NCI-H510A (cell line): ENCODE results near the gene MITD1.
"Not testable (repeated sequence)": the region's sequence is repeated elsewhere in the genome, so short reads cannot be mapped to it uniquely, and the experiment has no call there.

Experiments used
- DNase-seq: peaks from one replicate; lab custom pipeline; 2025; lab: John Stamatoyannopoulos, UW

MITD1 gene

DNA sequence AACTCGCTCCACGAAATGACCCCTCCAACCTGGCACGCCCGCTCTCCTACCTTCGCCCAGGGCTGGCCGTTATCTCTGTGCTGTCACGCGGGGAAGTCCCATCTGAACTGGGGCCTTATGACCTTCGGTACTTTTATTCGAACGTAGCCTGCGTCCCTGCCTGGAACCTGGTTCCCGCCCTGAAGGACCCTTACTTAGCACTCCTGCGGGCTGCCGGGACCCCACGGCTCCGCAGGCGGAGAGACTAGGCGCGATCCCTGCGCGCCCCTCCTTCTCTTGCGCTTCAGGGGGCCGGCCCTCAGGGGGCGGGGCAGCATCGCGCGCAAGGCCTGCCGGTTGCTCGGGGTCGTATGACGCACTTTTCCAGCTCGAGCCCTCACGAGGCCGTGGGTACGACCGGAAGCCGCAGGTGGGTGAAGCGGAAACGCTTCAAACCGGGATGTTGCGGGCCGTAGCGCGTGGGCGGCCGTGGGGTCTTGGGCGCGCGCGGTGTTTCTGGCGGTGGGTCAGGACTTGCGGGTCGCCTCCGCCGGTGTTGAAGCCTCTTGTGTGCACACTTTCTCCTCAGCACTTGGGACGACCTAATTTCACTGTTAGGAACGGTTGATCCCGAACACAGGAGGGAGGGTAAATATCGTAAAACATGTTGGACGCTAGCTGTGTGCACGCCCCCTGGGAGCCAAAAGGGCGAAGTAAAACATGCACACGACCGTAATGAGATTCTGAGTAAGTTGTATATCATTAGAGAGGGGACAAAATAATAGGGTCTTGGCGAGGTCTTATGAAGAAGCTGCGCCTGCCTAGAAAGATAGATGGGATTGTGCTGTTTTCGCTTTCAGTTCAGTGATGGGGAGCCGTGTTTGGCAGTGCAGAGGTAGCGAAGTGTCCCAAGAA is 26.0 kb downstream of the MITD1 start, which contains the start of the genes LIPT1 and TSGA10:
Gene LIPT1, plus strand, starts transcription at position 325 of the 894 bp plus-strand sequence. CDS start 6,991 bp downstream, outside the sequence.
Gene TSGA10, minus strand, starts transcription at position 300 of the 894 bp plus-strand sequence. CDS start 45,503 bp downstream, outside the sequence.
- DNase-seq = peak; percentile 68

GRCh38 chr2:99153921-99154604 is 26.8 kb downstream of the MITD1 start:
- DNase-seq = no peak

DNA sequence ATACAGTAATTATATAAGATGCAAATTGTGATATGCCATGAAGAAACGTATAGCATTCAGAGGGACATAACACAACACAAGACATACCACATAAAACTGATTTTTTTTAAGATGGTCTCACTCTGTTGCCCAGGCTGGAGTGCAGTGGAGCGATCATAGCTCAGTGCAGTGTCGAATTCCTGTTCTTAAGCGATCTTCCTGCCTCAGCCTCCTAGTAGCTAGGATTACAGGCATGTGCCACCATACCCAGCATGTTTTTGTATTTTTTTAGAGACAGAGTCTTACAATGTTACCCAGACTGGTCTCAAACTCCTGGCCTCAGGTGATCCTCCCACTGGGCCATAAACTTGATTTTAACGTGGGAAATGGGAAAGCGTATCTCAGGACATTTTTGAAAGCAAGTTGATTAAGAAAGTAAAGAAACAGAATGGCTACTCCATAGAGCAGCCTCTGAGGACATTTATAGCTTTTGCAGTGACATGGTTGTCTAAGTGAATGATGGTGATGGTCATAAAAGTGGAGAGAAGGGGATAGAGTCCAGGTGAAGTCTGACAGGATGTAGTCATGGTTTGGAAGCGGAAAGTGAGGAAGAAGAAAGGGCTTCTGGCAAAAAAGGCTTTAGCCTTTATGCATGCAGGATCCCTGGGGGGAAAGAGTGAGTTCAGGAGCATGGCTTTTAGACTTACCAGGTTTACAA is 28.5 kb downstream of the MITD1 start:
- no peak for DNase-seq

DNA sequence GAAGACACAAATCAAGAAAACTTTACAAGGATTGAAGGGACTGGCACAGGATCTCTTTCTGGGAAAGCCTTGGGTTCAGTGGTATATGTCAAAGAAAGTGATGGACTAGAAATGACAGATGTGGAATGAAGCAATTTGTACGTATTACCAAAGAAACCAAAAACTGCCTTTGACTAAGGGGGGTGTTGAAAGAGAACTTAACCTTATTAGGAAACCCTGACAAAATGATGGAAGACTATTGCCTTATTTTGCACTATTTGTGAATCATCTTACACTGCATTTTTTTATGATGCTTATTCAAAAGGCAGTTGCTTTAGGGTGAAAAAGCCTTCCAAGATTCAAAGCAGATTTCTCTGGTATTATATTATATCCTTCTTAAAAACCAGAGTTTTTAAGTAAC is 30.2 kb downstream of the MITD1 start:
- no peak for DNase-seq

DNA sequence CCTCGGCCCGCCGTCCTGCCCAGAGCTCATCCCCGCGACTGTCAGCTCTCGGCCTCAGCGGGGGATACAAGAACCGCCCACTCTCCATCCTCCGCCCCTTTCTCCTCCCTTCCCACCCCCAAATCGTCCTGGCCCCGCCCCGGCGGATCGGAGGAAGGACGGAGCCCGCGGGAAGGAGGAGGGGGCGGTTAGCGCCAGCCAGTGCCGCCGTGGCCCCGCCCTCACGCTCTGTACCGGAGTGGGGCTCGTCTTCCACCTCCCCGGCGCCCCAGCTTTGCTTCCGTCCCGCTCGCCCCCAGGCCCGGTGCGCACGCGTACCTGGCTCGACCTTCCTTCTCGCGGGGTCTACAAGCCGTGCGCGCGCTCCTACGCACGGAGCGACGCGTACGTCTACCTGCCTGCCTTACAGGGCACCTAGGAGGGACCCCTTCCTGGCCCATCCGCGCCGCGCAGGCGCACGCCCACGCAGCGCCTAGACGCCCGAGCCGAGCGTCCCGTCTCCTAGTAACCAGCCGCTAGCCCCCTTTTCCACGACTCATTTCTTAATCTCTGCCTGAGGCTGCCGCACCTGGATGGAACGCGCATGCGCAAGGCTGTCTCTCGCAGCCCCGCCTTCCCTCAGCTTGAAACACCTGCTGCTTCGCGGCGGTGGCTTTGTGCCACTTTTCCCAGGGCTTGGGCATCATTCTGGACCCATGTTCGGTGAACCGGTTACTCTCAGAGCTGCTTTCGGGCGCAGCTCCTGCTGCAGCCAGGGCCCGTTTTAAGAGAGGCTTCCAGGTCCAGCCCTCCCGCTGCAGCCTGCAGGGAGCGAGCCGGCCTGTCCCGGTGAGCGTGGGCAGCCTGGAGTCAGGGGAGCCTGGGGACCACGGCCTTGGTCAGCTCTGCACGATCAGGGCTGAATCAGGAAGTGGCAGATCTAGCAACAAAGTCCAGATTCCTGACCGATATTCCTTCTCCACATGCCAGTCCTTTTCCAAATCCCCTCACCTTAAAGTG is 39.4 kb downstream of the MITD1 start, which contains the start of gene C2orf15:
Gene C2orf15, plus strand, starts transcription at position 598 of the 999 bp plus-strand sequence. CDS start 8,852 bp downstream, outside the sequence.
- DNase-seq = peak; percentile 80

GRCh38 chr2:99140860-99141109 is 40.1 kb downstream of the MITD1 start:
- no peak for DNase-seq

DNA sequence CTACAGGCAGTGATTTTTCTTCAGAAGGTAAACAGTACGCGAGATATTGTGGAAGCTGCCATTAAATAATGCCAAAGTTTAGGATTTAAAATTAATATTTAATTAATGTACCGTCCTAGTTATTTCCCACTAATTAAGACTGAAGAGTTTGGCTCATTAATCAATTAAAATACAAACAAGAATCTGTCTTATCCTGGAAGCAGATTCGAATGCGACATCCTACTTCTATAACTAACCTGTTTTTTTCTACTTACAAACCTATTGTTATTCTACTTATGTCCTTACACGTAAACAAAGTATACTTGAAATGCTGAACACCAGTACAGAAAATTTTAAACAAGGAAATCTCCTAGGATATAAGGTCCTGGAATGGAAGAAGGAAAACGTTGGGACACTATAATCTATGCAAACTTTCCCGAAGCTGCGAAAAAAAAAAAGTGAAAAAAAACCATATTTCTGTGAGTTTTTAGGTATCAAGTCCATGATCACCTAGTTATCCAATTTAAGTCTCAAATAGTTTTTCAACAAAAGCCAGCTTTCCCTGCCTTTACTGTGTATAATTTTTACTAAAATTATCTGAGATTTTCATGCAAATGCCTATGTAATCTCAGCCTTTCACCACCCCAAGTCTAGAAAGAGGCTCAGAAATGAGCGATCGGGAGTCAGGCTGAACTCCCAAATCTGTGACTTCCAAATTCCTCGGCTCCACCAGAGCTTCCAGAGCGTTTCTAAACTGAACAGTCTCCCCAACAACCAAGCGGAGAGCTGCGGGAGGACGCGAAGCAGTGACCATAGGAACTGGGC is 40.6 kb downstream of the MITD1 start:
- no peak for DNase-seq

DNA sequence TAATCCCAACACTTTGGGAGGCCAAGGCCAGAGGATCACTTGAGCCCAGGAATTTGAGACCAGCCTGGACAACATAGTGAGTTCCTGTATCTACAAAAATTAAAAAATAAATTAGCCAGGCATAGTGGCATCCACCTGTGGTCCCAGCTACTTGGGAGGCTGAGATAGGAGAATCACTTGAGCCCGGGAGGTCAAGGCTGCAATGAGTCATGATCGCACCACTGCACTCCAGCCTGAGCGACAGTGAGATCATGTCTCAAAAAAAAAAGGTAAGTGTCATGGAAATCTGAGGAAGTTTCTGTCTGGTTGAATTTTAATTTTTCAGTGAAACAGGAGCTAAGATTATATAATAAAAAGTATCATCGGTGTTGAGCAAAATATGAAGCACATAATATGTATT is 41.9 kb downstream of the MITD1 start:
- DNase-seq = no peak

- DNase-seq = not testable (repeated sequence)
Measured at GRCh38 chr2:99135044-99135556, 45.8 kb downstream of the MITD1 start.

- DNase-seq = no peak
Measured at GRCh38 chr2:99127981-99128380, 52.9 kb downstream of the MITD1 start.
